MM.1S (cell line): ENCODE results near the gene GABRB3.

Experiments
- DNase-seq: peaks from one replicate; pipeline ENCODE4 v3.0.0-alpha.2; 2015
- H2AFZ ChIP-seq: fragments of 300-600 bp; sonication (generic); 2 replicates; pipeline ENCODE4 v1.6.0; 2016; ENCODE audit warnings: antibody characterized with exemption, low read length
- H3F3A ChIP-seq: fragments of 300-600 bp; sonication (generic); 2 replicates; pipeline ENCODE4 v1.6.1; 2016; ENCODE audit warnings: mild to moderate bottlenecking, antibody characterized with exemption, low read length, moderate library complexity, mixed read lengths; ENCODE audit not compliant: insufficient read depth
- H3K27ac ChIP-seq: fragments of 300-600 bp; sonication (generic); 2 replicates; pipeline ENCODE4 v1.5.1; 2016; ENCODE audit warnings: mild to moderate bottlenecking, low read length
- H3K27me3 ChIP-seq: fragments of 300-600 bp; sonication (generic); replicated peaks from 2 replicates; pipeline ENCODE4 v1.6.0; 2016; ENCODE audit warnings: low read length; ENCODE audit not compliant: insufficient read depth
- H3K36me3 ChIP-seq: fragments of 300-600 bp; sonication (generic); replicated peaks from 2 replicates; pipeline ENCODE4 v1.6.1; 2016; ENCODE audit warnings: mild to moderate bottlenecking, low read length, mixed read lengths; ENCODE audit not compliant: insufficient read depth
- H3K4me1 ChIP-seq: fragments of 300-600 bp; sonication (generic); 2 replicates; pipeline ENCODE4 v1.6.1; 2016; ENCODE audit warnings: low read length, mixed read lengths
- H3K4me2 ChIP-seq: fragments of 300-600 bp; sonication (generic); 2 replicates; pipeline ENCODE4 v1.6.0; 2016; ENCODE audit warnings: low read depth, low read length
- H3K4me3 ChIP-seq: fragments of 300-600 bp; sonication (generic); 2 replicates; pipeline ENCODE4 v1.5.1; 2016; ENCODE audit warnings: low read length, mixed read lengths
- H3K79me2 ChIP-seq: fragments of 300-600 bp; sonication (generic); 2 replicates; pipeline ENCODE4 v1.6.1; 2016; ENCODE audit warnings: mixed run types, low read length, mixed read lengths
- H3K9ac ChIP-seq: fragments of 300-600 bp; sonication (generic); 2 replicates; pipeline ENCODE4 v1.6.1; 2016; ENCODE audit warnings: low read length, mixed read lengths
- H3K9me2 ChIP-seq: fragments of 300-600 bp; sonication (generic); replicated peaks from 2 replicates; pipeline ENCODE4 v1.6.1; 2016; ENCODE audit warnings: mild to moderate bottlenecking, low read length, mixed read lengths; ENCODE audit not compliant: insufficient read depth
- H3K9me3 ChIP-seq: fragments of 300-600 bp; sonication (generic); replicated peaks from 2 replicates; pipeline ENCODE4 v1.6.1; 2016; ENCODE audit warnings: mild to moderate bottlenecking, low read length, mixed read lengths; ENCODE audit not compliant: insufficient read depth
- H4K20me1 ChIP-seq: fragments of 300-600 bp; sonication (generic); 2 replicates; pipeline ENCODE4 v1.6.1; 2016; ENCODE audit warnings: mild to moderate bottlenecking, low read length, moderate library complexity, mixed read lengths; ENCODE audit not compliant: insufficient read depth
- EZH2 ChIP-seq: fragments of 300-600 bp; sonication (generic); optimal IDR thresholded peaks from 2 replicates; pipeline ENCODE3; 2017; ENCODE audit warnings: low read depth, mild to moderate bottlenecking, antibody characterized with exemption, low read length, mixed read lengths
- EZH2phosphoT487 ChIP-seq: fragments of 300-600 bp; sonication (generic); IDR thresholded peaks from 2 replicates; pipeline ENCODE4 v1.6.1; 2018; ENCODE audit warnings: antibody characterized with exemption, low read length
- TF ChIP-seq, protein P1 (sequence below): fragments of 300-600 bp; sonication (generic); IDR thresholded peaks from 2 replicates; pipeline ENCODE4 v1.5.1; 2016; ENCODE audit warnings: antibody characterized with exemption, low read length, mixed read lengths

GABRB3 gene

DNA sequence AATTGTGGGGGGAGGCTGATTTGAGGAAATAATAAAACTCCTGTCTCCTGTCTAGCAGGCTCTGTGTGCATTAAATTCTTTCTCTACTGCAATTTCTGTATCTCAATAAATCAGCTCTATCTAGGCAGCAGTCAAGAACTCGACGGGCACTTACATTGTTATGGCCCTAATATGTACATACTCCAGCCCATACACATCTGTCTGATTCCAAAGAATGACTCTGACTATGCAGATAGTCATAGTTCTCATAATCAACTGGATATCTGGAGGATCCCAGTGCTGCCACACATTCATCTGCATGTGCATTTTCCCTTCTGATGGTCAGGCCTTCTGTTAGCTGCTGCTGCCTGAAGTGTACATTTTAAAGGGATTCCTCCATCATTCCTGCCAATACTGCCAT, 114.6 kb downstream of the GABRB3 start:
- no peak overlapping the region for H3K4me3 ChIP-seq
- no peak overlapping the region for H3K4me2 ChIP-seq
- no peak overlapping the region for H2AFZ ChIP-seq
- H3K27me3 ChIP-seq: no peaks in the 10 kb centered on the region
- H3K9ac ChIP-seq: no peak overlapping the region
- no peaks in the 10 kb centered on the region for H3F3A ChIP-seq
- H3K4me1 ChIP-seq: no peaks in the 10 kb centered on the region
- no peaks in the 10 kb centered on the region for H3K9me3 ChIP-seq
- no peaks in the 10 kb centered on the region for H3K36me3 ChIP-seq
- no peaks in the 10 kb centered on the region for H3K79me2 ChIP-seq
- no peak for TF ChIP-seq EZH2
- TF ChIP-seq, protein P1, sequence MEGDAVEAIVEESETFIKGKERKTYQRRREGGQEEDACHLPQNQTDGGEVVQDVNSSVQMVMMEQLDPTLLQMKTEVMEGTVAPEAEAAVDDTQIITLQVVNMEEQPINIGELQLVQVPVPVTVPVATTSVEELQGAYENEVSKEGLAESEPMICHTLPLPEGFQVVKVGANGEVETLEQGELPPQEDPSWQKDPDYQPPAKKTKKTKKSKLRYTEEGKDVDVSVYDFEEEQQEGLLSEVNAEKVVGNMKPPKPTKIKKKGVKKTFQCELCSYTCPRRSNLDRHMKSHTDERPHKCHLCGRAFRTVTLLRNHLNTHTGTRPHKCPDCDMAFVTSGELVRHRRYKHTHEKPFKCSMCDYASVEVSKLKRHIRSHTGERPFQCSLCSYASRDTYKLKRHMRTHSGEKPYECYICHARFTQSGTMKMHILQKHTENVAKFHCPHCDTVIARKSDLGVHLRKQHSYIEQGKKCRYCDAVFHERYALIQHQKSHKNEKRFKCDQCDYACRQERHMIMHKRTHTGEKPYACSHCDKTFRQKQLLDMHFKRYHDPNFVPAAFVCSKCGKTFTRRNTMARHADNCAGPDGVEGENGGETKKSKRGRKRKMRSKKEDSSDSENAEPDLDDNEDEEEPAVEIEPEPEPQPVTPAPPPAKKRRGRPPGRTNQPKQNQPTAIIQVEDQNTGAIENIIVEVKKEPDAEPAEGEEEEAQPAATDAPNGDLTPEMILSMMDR: no peak
- no peak for TF ChIP-seq EZH2phosphoT487
- no peaks in the 10 kb centered on the region for H4K20me1 ChIP-seq
- H3K9me2 ChIP-seq: no peaks in the 10 kb centered on the region
- no peak for DNase-seq
- H3K27ac ChIP-seq: no peak overlapping the region

DNA sequence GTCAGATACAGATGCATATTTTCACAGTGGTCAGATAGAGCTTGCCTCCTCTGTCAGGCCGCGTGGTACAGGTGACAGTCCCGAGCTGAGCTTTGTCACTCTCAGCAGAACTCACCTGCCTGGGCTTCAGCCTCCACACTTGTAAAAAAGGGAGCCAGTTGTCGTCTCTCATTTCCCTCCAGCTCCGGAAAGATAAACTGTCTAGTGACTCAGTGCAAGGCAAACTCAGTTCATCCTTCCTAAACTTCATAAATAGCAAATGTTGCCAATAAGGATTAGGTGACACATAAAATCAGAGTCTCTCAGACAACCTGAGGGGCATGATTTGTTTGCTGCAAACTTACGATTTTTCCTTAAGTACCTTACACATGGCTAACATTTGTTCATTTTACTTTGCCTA, 116.8 kb downstream of the GABRB3 start:
- Histone ChIP-seq H3K9ac (no peak overlapping the region), H3K36me3 (no peaks in the 10 kb centered on the region), H3K4me1 (no peaks in the 10 kb centered on the region), H3F3A (no peaks in the 10 kb centered on the region), H3K27ac (no peak overlapping the region), H3K4me3 (no peak overlapping the region), H3K9me3 (no peaks in the 10 kb centered on the region), H3K27me3 (no peaks in the 10 kb centered on the region), H3K9me2 (no peaks in the 10 kb centered on the region), H2AFZ (no peak overlapping the region), H4K20me1 (no peaks in the 10 kb centered on the region), H3K4me2 (no peak overlapping the region), H3K79me2 (no peaks in the 10 kb centered on the region)
- no peak for DNase-seq
- no peak for TF ChIP-seq EZH2
- TF ChIP-seq, protein P1: no peak
- TF ChIP-seq EZH2phosphoT487: no peak

DNA sequence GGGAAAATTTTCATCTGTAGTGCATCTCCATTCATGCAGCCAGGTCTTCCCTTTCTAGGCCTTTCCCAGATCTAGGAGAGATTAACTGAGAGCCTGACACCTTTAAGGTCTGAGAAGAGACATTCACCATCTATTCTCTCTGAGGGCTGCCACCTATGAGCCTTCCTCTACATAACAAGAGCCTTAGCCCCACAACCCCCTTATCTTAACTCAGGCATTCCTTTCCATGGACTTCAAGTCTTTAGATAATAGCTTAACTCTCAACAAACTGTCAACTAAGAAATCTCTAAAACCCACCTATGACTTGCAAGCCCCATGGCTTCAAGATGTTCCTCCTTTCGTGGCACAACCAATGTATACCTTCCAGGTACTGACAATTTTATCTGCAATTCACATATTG, 121.0 kb downstream of the GABRB3 start:
- H4K20me1 ChIP-seq: no peaks in the 10 kb centered on the region
- no peaks in the 10 kb centered on the region for H3K36me3 ChIP-seq
- H2AFZ ChIP-seq: no peak overlapping the region
- no peak for DNase-seq
- H3K4me2 ChIP-seq: no peak overlapping the region
- H3K4me3 ChIP-seq: no peak overlapping the region
- no peaks in the 10 kb centered on the region for H3K9me2 ChIP-seq
- TF ChIP-seq EZH2: no peak
- TF ChIP-seq EZH2phosphoT487: no peak
- TF ChIP-seq, protein P1: no peak
- H3K9me3 ChIP-seq: no peaks in the 10 kb centered on the region
- no peaks in the 10 kb centered on the region for H3K27me3 ChIP-seq
- H3K79me2 ChIP-seq: no peaks in the 10 kb centered on the region
- H3K4me1 ChIP-seq: no peaks in the 10 kb centered on the region
- no peak overlapping the region for H3K9ac ChIP-seq
- H3F3A ChIP-seq: no peaks in the 10 kb centered on the region
- H3K27ac ChIP-seq: no peak overlapping the region
